Cardiac muscle cell (in vitro differentiated cells and primary cell): ENCODE results near the gene SLC25A21. TPM values are rescaled to one million over a fixed set of nuclear protein-coding genes. Genes with fewer than 3 reads are reported as not detected.

Experiments used
- DNase-seq, 2 donors: peaks; one replicate each; pipeline versions ENCODE4 v3.0.0 to v3.0.0-alpha.2; 2010 to 2017; ENCODE audit warnings: low read depth in 1 of 2, low spot score in 1 of 2
- H3K27ac ChIP-seq: fragments of 200-600 bp; sonication (generic); 2 replicates; pipeline ENCODE4 v1.5.1; 2016
- H3K27me3 ChIP-seq: fragments of 200-600 bp; sonication (generic); 2 replicates; pipeline ENCODE4 v1.6.0; 2016; ENCODE audit warnings: control low read depth
- H3K36me3 ChIP-seq: fragments of 200-600 bp; sonication (generic); 2 replicates; pipeline ENCODE4 v1.5.1; 2016; ENCODE audit warnings: control low read depth
- H3K4me1 ChIP-seq: fragments of 200-600 bp; sonication (generic); 2 replicates; pipeline ENCODE4 v1.8.1; 2017; ENCODE audit warnings: low read depth, mild to moderate bottlenecking, mixed run types
- H3K4me3 ChIP-seq: fragments of 200-600 bp; sonication (generic); 2 replicates; pipeline ENCODE4 v1.5.1; 2016; ENCODE audit warnings: mild to moderate bottlenecking
- H3K9me3 ChIP-seq: fragments of 200-600 bp; sonication (generic); 2 replicates; pipeline ENCODE4 v1.5.1; 2017; ENCODE audit warnings: low read depth, mild to moderate bottlenecking, control low read depth
- CTCF ChIP-seq: IDR thresholded peaks from 2 replicates; pipeline ENCODE4 v1.5.1; 2012; ENCODE audit warnings: low read depth, mild to moderate bottlenecking, low read length
- polyA plus RNA-seq: library from polyadenylated mRNA; unstranded; fragments of >200 nt; fragmentation: Nextera tagmentation; extraction: Ambion mirVana; gene quantifications from 2 replicates; pipeline ENCODE4 v1.2.1, GENCODE V29; 2016
- total RNA-seq: library from RNA; depleted of rRNA; stranded (reverse); fragments of >200 nt; gene quantifications from 2 replicates; pipeline ENCODE4 v1.2.3, GENCODE V29; 2016

SLC25A21 gene
- total and polyA plus RNA-seq, 2 experiments from 2014 or later: 0.63 to 8.4 TPM

- H3K27ac ChIP-seq: no peak overlapping the region
- no peaks in the 10 kb centered on the region for H3K9me3 ChIP-seq
- no peaks in the 10 kb centered on the region for H3K36me3 ChIP-seq
- no peaks in the 10 kb centered on the region for H3K4me1 ChIP-seq
- no peak for DNase-seq
- H3K4me3 ChIP-seq: no peak overlapping the region
- H3K27me3 ChIP-seq: no peaks in the 10 kb centered on the region
- no peak for TF ChIP-seq CTCF
Measured at GRCh38 chr14:36856095-36856878, 316.1 kb downstream of the SLC25A21 start.

- no peaks in the 10 kb centered on the region for H3K9me3 ChIP-seq
- H3K27ac ChIP-seq: no peak overlapping the region
- no peaks in the 10 kb centered on the region for H3K27me3 ChIP-seq
- H3K4me3 ChIP-seq: no peak overlapping the region
- H3K4me1 ChIP-seq: no peaks in the 10 kb centered on the region
- DNase-seq: no peak
- H3K36me3 ChIP-seq: no peaks in the 10 kb centered on the region
- TF ChIP-seq CTCF: no peak
Measured at GRCh38 chr14:36855396-36855795, 317.0 kb downstream of the SLC25A21 start.

GRCh38 chr14:36852981-36853691, 319.3 kb downstream of the SLC25A21 start:
- H3K27me3 ChIP-seq: no peaks in the 10 kb centered on the region
- TF ChIP-seq CTCF: no peak
- H3K9me3 ChIP-seq: no peaks in the 10 kb centered on the region
- H3K4me1 ChIP-seq: no peaks in the 10 kb centered on the region
- H3K4me3 ChIP-seq: no peak overlapping the region
- no peaks in the 10 kb centered on the region for H3K36me3 ChIP-seq
- DNase-seq: no peak
- no peak overlapping the region for H3K27ac ChIP-seq

- Histone ChIP-seq H3K27ac (no peak overlapping the region), H3K27me3 (no peaks in the 10 kb centered on the region), H3K9me3 (no peaks in the 10 kb centered on the region), H3K4me3 (no peak overlapping the region), H3K4me1 (no peaks in the 10 kb centered on the region), H3K36me3 (no peaks in the 10 kb centered on the region)
- DNase-seq: no peak
- TF ChIP-seq CTCF: no peak
Measured at GRCh38 chr14:36848213-36848612, 324.2 kb downstream of the SLC25A21 start.

- no peak for DNase-seq
- H3K27me3 ChIP-seq: no peaks in the 10 kb centered on the region
- no peak for TF ChIP-seq CTCF
- H3K36me3 ChIP-seq: no peaks in the 10 kb centered on the region
- no peaks in the 10 kb centered on the region for H3K9me3 ChIP-seq
- H3K4me1 ChIP-seq: no peaks in the 10 kb centered on the region
- H3K4me3 ChIP-seq: no peak overlapping the region
- no peak overlapping the region for H3K27ac ChIP-seq
Measured at GRCh38 chr14:36847366-36847765, 325.0 kb downstream of the SLC25A21 start.
